Measurements from ENCODE around the gene CHI3L2.

CHI3L2 gene

GRCh38 chr1:111214074-111214801, 13.3 kb upstream of the CHI3L2 start:
- TF ChIP-seq POLR2AphosphoS5 (IDR thresholded peaks at IDR 0.05; ENCODE audit: low read depth, low read length) (no peak), TAF1 (IDR thresholded peaks at IDR 0.05; ENCODE audit: borderline replicate concordance, insufficient read depth, low read length) (no peak), REST (IDR thresholded peaks at IDR 0.05; ENCODE audit: insufficient read depth in 1 of 2, low read depth in 2 of 2, low read length in 2 of 2) (no peak)

- TF ChIP-seq FOXP2 (optimal IDR thresholded peaks at IDR 0.05; ENCODE audit: borderline replicate concordance, extremely low read depth, extremely low read length, insufficient read depth): no peak
- no peak for TF ChIP-seq TAF1 (IDR thresholded peaks at IDR 0.05; ENCODE audit: borderline replicate concordance, insufficient read depth, low read length)
- TF ChIP-seq REST (IDR thresholded peaks at IDR 0.05; ENCODE audit: insufficient read depth in 1 of 2, low read depth in 2 of 2, low read length in 2 of 2): no peak
- TF ChIP-seq SIN3A (IDR thresholded peaks at IDR 0.05; ENCODE audit: borderline replicate concordance, insufficient read depth, low read length): no peak
- no peak for TF ChIP-seq POLR2AphosphoS5 (IDR thresholded peaks at IDR 0.05; ENCODE audit: low read depth, low read length)
Observed at GRCh38 chr1:111214884-111215283, 12.6 kb upstream of the CHI3L2 start.

GRCh38 chr1:111216751-111217150, 10.8 kb upstream of the CHI3L2 start:
- TF ChIP-seq FOXP2 (optimal IDR thresholded peaks at IDR 0.05; ENCODE audit: borderline replicate concordance, extremely low read depth, extremely low read length, insufficient read depth): no peak
- TF ChIP-seq POLR2AphosphoS5 (IDR thresholded peaks at IDR 0.05; ENCODE audit: low read depth, low read length): no peak
- no peak for TF ChIP-seq TAF1 (IDR thresholded peaks at IDR 0.05; ENCODE audit: borderline replicate concordance, insufficient read depth, low read length)
- TF ChIP-seq SIN3A (IDR thresholded peaks at IDR 0.05; ENCODE audit: borderline replicate concordance, insufficient read depth, low read length): no peak
- no peak for TF ChIP-seq REST (IDR thresholded peaks at IDR 0.05; ENCODE audit: insufficient read depth in 1 of 2, low read depth in 2 of 2, low read length in 2 of 2)

- TF ChIP-seq REST (IDR thresholded peaks at IDR 0.05; ENCODE audit: insufficient read depth in 1 of 2, low read depth in 2 of 2, low read length in 2 of 2) (no peak), POLR2AphosphoS5 (IDR thresholded peaks at IDR 0.05; ENCODE audit: low read depth, low read length) (no peak), FOXP2 (optimal IDR thresholded peaks at IDR 0.05; ENCODE audit: borderline replicate concordance, extremely low read depth, extremely low read length, insufficient read depth) (no peak), SIN3A (IDR thresholded peaks at IDR 0.05; ENCODE audit: borderline replicate concordance, insufficient read depth, low read length) (no peak), TAF1 (IDR thresholded peaks at IDR 0.05; ENCODE audit: borderline replicate concordance, insufficient read depth, low read length) (no peak)
Observed at GRCh38 chr1:111217183-111217910, 10.2 kb upstream of the CHI3L2 start.
